Measurements from ENCODE around the gene EML6. TPM values are rescaled to one million over a fixed set of nuclear protein-coding genes. Genes with fewer than 3 reads are reported as not detected.

EML6 gene
- total and polyA plus RNA-seq, 10 of the 15 experiments (the other 5 are each of a cell fraction or from before 2014, with no cell fraction given): 0.09 to 0.67 (median 0.21) TPM

DNA sequence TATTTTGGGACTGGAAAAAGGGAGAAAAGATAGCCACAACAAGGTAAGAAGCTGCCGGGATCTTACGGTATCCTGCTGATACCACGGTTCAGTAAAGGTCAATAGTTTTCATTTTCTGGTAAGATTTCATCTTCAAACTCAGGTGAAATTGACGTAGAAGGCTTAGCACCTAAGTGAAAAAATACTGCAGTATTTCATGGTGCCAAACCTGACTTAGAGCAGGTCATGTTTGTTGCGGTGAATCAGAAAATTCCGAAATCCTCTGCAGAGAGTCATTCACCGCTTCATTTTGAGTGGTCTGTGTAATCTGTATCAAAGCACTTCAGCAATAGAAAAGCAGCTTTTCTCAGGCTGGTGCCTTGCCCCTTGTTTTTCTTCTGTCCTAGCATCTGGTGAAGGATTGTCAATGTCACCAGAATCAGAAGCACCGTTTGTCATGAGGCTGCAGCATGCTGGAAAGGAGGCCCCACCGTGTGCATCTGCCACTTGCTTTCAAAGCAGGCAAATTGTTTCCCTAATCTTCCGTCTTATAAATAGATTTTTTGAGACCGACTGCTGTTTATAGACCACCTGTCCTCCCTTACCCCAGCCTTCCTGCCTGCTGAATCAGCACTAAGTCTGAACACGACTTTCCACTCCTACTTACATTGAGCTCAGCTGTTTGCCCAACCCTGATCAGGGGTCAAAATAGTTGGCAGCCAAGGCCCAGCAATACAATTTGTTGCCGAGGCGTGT lies 156.3 kb downstream of the EML6 start:
- in situ Hi-C loops (cut with MboI) (no loop called here), intact Hi-C loops (cut with micrococcal nuclease; ENCODE audit: unreplicated experiment) (no loop called here)
- DNase-seq (ENCODE audit: low read depth, low spot score) (no peak), ATAC-seq (no peak), FAIRE-seq (no peak)
- H3K27ac ChIP-seq (ENCODE audit: control insufficient read depth, insufficient read depth): no peak overlapping the region
- no peak overlapping the region for H2AFZ ChIP-seq (ENCODE audit: control insufficient read depth, low read depth, low read length)
- TF ChIP-seq ZNF274 (IDR thresholded peaks at IDR 0.05; ENCODE audit: insufficient read depth, insufficient read length) (no peak), MTA3 (IDR thresholded peaks at IDR 0.05; ENCODE audit: borderline replicate concordance, low read length) (no peak), SUPT20H (IDR thresholded peaks at IDR 0.05; ENCODE audit: borderline replicate concordance, control insufficient read depth, low read depth, low read length) (no peak), BRCA1 (IDR thresholded peaks at IDR 0.05; ENCODE audit: low read depth, low read length) (no peak), ETV6 (conservative IDR thresholded peaks at IDR 0.05 in 1 of 2, IDR thresholded peaks at IDR 0.05 in 1 of 2; ENCODE audit: borderline replicate concordance in 1 of 2, low read depth in 1 of 2) (no peak), NFIC (IDR thresholded peaks at IDR 0.05; ENCODE audit: low read depth, low read length) (no peak), BCL11A (IDR thresholded peaks at IDR 0.05; ENCODE audit: low read depth, low read length) (no peak), POU2F2 (IDR thresholded peaks at IDR 0.05; ENCODE audit: borderline replicate concordance, low read depth, low read length) (no peak), ASH2L (IDR thresholded peaks at IDR 0.05; ENCODE audit: borderline replicate concordance, low read depth) (no peak), RAD21 (IDR thresholded peaks at IDR 0.05; ENCODE audit: insufficient read depth, low read depth, low read length) (no peak)
- TF ChIP-seq, protein P1, sequence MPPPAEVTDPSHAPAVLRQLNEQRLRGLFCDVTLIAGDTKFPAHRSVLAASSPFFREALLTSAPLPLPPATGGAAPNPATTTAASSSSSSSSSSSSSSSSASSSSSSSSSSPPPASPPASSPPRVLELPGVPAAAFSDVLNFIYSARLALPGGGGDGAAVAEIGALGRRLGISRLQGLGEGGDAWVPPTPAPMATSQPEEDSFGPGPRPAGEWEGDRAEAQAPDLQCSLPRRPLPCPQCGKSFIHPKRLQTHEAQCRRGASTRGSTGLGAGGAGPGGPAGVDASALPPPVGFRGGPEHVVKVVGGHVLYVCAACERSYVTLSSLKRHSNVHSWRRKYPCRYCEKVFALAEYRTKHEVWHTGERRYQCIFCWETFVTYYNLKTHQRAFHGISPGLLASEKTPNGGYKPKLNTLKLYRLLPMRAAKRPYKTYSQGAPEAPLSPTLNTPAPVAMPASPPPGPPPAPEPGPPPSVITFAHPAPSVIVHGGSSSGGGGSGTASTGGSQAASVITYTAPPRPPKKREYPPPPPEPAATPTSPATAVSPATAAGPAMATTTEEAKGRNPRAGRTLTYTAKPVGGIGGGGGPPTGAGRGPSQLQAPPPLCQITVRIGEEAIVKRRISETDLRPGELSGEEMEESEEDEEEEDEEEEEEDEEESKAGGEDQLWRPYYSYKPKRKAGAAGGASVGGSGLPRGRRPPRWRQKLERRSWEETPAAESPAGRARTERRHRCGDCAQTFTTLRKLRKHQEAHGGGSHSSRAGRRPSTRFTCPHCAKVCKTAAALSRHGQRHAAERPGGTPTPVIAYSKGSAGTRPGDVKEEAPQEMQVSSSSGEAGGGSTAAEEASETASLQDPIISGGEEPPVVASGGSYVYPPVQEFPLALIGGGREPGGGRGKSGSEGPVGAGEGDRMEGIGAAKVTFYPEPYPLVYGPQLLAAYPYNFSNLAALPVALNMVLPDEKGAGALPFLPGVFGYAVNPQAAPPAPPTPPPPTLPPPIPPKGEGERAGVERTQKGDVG (CRISPR knock-in tag; IDR thresholded peaks at IDR 0.05): no peak
- TF ChIP-seq, protein P2, sequence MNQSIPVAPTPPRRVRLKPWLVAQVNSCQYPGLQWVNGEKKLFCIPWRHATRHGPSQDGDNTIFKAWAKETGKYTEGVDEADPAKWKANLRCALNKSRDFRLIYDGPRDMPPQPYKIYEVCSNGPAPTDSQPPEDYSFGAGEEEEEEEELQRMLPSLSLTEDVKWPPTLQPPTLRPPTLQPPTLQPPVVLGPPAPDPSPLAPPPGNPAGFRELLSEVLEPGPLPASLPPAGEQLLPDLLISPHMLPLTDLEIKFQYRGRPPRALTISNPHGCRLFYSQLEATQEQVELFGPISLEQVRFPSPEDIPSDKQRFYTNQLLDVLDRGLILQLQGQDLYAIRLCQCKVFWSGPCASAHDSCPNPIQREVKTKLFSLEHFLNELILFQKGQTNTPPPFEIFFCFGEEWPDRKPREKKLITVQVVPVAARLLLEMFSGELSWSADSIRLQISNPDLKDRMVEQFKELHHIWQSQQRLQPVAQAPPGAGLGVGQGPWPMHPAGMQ (IDR thresholded peaks at IDR 0.05; ENCODE audit: borderline replicate concordance): no peak
- TF ChIP-seq, protein P3, sequence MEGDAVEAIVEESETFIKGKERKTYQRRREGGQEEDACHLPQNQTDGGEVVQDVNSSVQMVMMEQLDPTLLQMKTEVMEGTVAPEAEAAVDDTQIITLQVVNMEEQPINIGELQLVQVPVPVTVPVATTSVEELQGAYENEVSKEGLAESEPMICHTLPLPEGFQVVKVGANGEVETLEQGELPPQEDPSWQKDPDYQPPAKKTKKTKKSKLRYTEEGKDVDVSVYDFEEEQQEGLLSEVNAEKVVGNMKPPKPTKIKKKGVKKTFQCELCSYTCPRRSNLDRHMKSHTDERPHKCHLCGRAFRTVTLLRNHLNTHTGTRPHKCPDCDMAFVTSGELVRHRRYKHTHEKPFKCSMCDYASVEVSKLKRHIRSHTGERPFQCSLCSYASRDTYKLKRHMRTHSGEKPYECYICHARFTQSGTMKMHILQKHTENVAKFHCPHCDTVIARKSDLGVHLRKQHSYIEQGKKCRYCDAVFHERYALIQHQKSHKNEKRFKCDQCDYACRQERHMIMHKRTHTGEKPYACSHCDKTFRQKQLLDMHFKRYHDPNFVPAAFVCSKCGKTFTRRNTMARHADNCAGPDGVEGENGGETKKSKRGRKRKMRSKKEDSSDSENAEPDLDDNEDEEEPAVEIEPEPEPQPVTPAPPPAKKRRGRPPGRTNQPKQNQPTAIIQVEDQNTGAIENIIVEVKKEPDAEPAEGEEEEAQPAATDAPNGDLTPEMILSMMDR (IDR thresholded peaks at IDR 0.05 in 2 of 3, conservative IDR thresholded peaks at IDR 0.05 in 1 of 3; ENCODE audit: control insufficient read depth in 2 of 3, extremely low read depth in 1 of 3, insufficient read depth in 1 of 3, low read depth in 3 of 3, low read length in 3 of 3): no peak
- TF ChIP-seq, protein P4, sequence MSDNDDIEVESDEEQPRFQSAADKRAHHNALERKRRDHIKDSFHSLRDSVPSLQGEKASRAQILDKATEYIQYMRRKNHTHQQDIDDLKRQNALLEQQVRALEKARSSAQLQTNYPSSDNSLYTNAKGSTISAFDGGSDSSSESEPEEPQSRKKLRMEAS (IDR thresholded peaks at IDR 0.05; ENCODE audit: low read depth, low read length): no peak
- H3K4me3 ChIP-seq: no peak overlapping the region
- ChIA-PET POLR2A (interaction anchor here (0.6 kb wide), 1 partner anchor 14 kb away, joined by 3 read pairs; no protein-coding TSS in a partner anchor), CTCF (no interaction called here), SMC1A (ENCODE audit: uncharacterized antibody, unreplicated experiment) (no interaction called here), RAD21 (ENCODE audit: unreplicated experiment) (no interaction called here)
- H3K9me3 ChIP-seq (replicated peaks; ENCODE audit: control insufficient read depth, insufficient read depth, low read length): no peaks in the 10 kb centered on the region
- no peaks in the 10 kb centered on the region for H3K36me3 ChIP-seq (ENCODE audit: control insufficient read depth in 2 of 2, insufficient read depth in 2 of 2, low read length in 1 of 2)
- WGBS (ENCODE audit: insufficient coverage, insufficient replicate concordance, low lambda C conversion rate, missing lambda C conversion rate): 48% methylated on average over 14 of the region's 14 CpGs
- no TSS peak for BruUV-seq (replicated peaks)
- no peaks in the 10 kb centered on the region for H4K20me1 ChIP-seq (ENCODE audit: control insufficient read depth, insufficient read depth)
- no peak overlapping the region for H3K4me2 ChIP-seq (ENCODE audit: control insufficient read depth, insufficient read depth)
- H3K9ac ChIP-seq (ENCODE audit: control insufficient read depth, insufficient read depth, low read length): no peak overlapping the region
- H3K4me1 ChIP-seq (ENCODE audit: control insufficient read depth, insufficient read depth, low read length): no peaks in the 10 kb centered on the region
- no peaks in the 10 kb centered on the region for H3K79me2 ChIP-seq (ENCODE audit: control insufficient read depth, insufficient read depth, low read length)
- H3K27me3 ChIP-seq (replicated peaks in 1 of 2; ENCODE audit: control insufficient read depth in 2 of 2, insufficient read depth in 2 of 2, low read length in 1 of 2): no peaks in the 10 kb centered on the region; a peak in 1 of 4 replicates

Measured in GM12878 (cell line).